Stimulated activated CD8-positive, alpha-beta memory T cell treated with anti-CD3 and anti-CD28 coated beads, Interleukin-12 subunit alpha, Interleukin-12 subunit beta, amount 100 ng/mL, for 24 hours (primary cell): ENCODE data around the gene ZNF239.
"Not testable (repeated sequence)": the region's sequence is repeated elsewhere in the genome, so short reads cannot be mapped to it uniquely, and the experiment has no call there.

ENCODE experiments used
- DNase-seq: peaks from one replicate; pipeline ENCODE4 v3.0.0-alpha.2; 2020; ENCODE audit errors: extremely low read depth

The ZNF239 gene

DNA sequence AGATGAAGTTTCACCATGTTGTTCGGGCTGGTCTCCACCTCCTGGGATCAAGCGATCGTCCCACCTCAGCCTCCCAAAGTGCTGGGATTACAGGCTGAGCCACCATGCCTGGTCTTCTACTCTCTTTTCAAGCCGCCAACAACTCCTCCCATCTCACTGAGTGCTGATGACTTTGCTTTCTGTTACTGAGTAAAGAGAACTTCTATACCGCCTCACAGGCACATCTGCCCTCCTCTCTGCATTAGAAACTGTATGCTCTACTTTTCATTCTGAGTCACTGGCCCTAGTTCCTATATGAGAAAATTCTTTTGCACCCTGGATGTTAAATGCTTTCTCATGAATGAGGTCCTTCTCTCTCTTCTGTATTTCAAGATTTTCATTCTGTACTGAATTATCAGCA is 2.2 kb upstream of the ZNF239 start:
- DNase-seq = no peak

DNA sequence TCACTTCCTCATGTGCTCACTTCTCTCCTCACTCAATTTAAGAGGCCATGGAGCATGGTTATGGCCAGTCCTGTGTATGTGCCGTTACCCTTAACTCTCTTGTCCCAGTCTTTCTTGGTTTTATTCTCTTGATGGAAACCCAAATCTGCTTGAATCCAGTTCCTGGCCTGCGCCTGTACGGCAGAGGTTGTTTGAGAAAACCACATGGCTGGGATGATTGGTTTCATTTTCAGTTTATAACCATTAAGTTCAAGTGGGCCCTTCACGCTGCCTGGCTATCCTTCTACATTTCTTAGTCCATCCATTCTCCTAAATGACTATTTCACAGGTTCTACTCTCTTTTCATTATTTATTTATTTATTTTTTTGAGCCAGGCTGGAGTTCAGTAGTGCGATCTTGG is 1.6 kb upstream of the ZNF239 start:
- DNase-seq = no peak

DNA sequence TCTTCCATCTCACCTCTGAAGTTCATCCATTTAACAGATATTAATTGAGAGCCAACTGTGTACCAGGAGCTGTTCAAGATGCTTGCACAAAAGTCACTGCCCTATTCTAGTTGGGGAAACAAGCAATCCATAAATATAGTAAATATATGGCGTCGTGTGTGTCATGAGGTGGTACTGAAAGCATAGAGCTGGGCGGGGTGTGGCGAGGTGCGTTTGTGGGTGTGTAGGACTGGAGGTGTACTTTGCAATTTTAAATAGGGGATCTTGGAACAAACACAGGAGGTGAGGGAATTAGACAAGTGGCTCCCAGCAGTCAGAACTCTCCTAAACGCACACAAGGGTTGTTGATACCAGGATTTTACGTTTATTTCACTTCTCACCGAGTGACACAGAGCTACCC is 490 bp upstream of the ZNF239 start:
- DNase-seq = no peak

DNA sequence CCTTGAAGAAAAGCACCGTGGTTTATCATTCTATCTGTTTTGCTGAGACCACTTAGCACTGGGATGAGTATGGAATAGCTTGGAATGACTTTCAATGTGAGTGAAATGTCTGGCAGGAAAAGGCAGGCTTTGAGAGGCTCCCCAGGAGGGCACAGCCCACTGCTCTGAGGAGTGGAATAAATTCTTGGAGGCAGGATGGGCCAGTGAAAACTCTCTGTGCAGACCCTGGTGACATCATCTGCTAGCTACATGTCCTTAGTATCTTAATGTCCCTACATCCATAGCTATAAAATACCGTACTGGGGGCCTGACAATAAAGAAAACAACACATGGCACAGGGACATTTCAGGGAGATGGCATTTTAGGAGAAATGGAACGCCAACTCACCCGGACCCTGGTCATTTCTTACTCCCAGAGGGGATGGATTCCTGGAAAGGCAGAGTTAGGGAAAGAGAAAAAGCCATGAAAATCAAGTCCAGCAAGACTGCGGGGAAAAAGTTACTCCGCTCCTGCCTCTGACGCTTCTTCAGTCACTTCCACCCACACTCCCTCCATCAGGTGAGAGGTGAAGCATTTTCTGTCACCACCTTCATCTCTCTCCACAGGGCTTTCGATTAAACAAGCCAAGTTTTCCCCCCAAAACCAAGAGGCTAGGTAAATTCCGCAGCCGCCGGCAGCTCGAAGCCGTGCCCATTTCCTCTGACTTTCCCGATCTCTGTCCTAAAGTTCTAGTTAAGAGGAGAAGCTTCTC is 991 bp downstream of the ZNF239 start:
- no peak for DNase-seq

DNA sequence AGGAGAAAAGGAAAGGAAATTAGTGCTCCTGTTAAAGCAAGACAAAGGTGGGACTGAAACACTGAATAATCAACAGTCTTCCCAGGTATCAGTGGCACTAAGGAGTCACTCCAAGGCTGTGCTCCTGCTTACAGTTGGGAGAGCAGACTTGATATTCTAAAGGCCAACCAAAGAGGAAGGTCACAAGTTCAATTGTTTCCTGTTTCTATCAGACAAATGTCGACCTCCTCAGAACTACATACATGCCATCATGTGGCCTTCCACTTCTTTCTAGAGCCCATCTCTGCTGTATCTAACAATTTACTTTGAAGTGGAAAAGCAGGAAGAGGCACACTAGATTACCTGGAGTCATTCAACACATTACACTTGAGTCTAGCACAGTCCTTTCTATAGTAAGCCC is 3.4 kb downstream of the ZNF239 start:
- DNase-seq = no peak

DNA sequence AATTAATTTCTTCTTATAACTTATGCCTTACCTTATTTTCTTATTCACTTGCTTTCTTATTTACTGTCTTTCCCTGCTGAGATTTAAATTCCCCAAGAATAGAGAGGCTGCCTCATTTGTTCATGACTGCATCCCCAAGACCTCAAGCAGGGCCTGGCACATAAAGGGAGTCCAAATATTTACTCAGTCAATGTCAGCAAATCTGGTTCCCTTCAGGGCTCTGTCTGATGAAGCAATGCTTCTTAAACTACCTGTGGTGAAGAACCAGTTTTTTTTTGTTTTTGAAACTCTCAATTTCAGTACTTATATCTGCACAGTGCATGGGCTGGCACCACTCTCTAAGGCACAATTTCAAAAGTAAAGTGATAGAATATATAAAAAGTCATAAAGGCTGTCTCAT is 4.7 kb downstream of the ZNF239 start:
- no peak for DNase-seq

DNA sequence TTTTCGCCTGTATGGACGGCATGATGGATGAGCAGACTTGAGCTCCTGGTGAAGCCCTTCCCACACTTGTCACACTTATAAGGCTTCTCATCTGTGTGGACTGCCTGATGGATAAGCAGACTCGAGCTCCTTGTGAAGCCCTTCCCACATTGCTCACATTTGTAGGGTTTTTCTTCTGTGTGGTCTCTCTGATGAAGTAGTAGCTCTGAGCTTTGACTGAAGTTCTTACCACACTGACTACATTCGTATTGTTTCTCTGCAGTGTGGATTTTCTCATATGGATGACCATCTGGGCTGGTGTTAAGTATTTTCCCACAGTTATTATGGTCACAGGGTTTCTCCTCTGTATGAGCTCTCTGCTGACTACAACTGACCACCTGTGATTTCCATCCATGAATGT is 17.2 kb downstream of the ZNF239 start:
- DNase-seq = no peak

DNA sequence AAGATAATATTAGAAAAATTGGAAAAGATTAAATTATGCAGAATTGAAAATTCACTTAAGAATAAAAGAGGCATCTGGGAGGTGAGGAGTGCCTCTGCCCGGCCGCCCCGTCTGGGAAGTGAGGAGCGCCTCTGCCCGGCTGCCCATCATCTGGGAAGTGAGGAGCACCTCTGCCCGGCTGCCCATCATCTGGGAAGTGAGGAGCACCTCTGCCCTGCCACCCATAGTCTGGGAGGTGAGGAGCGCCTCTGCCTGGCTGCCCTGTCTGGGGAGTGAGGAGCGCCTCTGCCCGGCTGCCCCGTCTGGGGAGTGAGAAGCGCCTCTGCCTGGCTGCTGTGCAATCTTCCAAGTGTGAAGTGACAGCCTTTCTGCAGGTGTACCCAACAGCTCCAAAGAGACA is 30.7 kb downstream of the ZNF239 start:
- not testable (repeated sequence) for DNase-seq

DNA sequence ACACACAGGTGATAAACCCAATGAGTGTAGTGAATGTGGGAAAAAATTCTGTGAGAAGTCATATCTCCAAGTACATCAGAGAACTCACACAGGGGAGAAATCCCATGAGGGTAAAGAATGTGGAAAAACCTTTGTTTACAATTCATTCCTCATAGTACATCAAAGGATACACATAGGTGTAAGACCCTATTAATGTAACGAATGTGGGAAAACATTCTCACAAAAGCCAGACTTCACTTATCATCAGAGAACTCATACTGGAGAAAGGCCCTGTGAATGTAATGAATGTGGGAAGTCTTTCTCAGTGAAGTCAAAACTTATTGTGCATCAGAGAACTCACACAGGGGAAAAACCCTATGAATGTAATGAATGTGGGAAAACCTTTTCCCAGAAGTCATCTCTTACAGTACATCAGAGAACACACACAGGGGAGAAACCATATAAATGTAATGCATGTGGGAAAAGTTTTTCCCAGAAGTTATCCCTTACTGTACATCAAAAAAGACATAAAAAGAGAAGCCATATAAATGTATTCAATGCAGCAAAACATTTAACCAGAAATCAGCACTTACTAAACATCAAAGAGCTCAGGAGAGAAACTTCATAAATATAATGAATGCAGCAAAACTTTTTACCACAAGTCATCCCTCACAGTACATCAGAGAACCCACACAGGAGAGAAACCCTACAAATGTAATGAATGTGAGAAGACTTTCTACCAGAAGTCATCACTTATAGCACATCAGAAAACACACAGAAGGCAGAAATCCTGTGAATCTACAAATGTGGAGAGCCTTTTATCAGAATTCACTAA is 49.8 kb downstream of the ZNF239 start:
- DNase-seq = no peak
